GM21786 (cell line): ENCODE results near the gene KIAA1755.

ENCODE experiments used
- ATAC-seq: cut with Tn5 transposase; IDR thresholded peaks from one replicate; pipeline ENCODE4 v1.9.1; 2021; ENCODE audit not compliant: unreplicated experiment

Gene KIAA1755

GRCh38 chr20:38221119-38221589 lies 39.4 kb downstream of the KIAA1755 start:
- ATAC-seq, result no peak

- ATAC-seq, result no peak
Measured at GRCh38 chr20:38220587-38221118, 39.9 kb downstream of the KIAA1755 start.

- ATAC-seq, result no peak
Measured at GRCh38 chr20:38219006-38219950, 41.3 kb downstream of the KIAA1755 start.

- no peak for ATAC-seq
Measured at GRCh38 chr20:38218566-38218885, 42.0 kb downstream of the KIAA1755 start.

GRCh38 chr20:38217791-38218565 lies 42.6 kb downstream of the KIAA1755 start:
- no peak for ATAC-seq

- ATAC-seq, result no peak
Measured at GRCh38 chr20:38216746-38217595, 43.6 kb downstream of the KIAA1755 start.

GRCh38 chr20:38216201-38216600 lies 44.3 kb downstream of the KIAA1755 start:
- ATAC-seq, result no peak

GRCh38 chr20:38215194-38216182 lies 45.0 kb downstream of the KIAA1755 start:
- no peak for ATAC-seq

GRCh38 chr20:38214256-38215193 lies 46.0 kb downstream of the KIAA1755 start:
- ATAC-seq, result no peak

GRCh38 chr20:38213607-38213940 lies 47.0 kb downstream of the KIAA1755 start:
- ATAC-seq, result no peak

- no peak for ATAC-seq
Measured at GRCh38 chr20:38212806-38213606, 47.5 kb downstream of the KIAA1755 start.

GRCh38 chr20:38211200-38212097 lies 49.1 kb downstream of the KIAA1755 start:
- ATAC-seq, result no peak

- no peak for ATAC-seq
Measured at GRCh38 chr20:38210741-38211140, 49.8 kb downstream of the KIAA1755 start.

- ATAC-seq, result no peak
Measured at GRCh38 chr20:38209736-38210405, 50.7 kb downstream of the KIAA1755 start.

- no peak for ATAC-seq
Measured at GRCh38 chr20:38209054-38209675, 51.4 kb downstream of the KIAA1755 start.

GRCh38 chr20:38208523-38208922 lies 52.0 kb downstream of the KIAA1755 start:
- no peak for ATAC-seq
